HUES6 (cell line): ENCODE results near the gene MAPK8IP3.
A peak's percentile ranks its signal among the peaks of the same experiment; 100 is the strongest.

Experiments
- H3K27ac ChIP-seq: 2 replicates; pipeline ENCODE4 v1.7.0; 2013; ENCODE audit warnings: low read depth, mild to moderate bottlenecking, low read length, inconsistent platforms
- H3K27me3 ChIP-seq: 2 replicates; pipeline ENCODE4 v1.6.1; 2013; ENCODE audit warnings: low read length; ENCODE audit not compliant: control insufficient read depth, insufficient read depth
- H3K36me3 ChIP-seq: 2 replicates; pipeline ENCODE4 v1.6.1; 2013; ENCODE audit warnings: low read length; ENCODE audit not compliant: control insufficient read depth, insufficient read depth
- H3K4me1 ChIP-seq: 2 replicates; pipeline ENCODE4 v1.6.1; 2013; ENCODE audit warnings: low read length; ENCODE audit not compliant: control insufficient read depth, insufficient read depth
- H3K4me3 ChIP-seq: 2 replicates; pipeline ENCODE4 v1.5.1; 2013; ENCODE audit warnings: low read depth, low read length
- H3K9ac ChIP-seq: one replicate; pipeline ENCODE4 v1.6.1; 2013; ENCODE audit warnings: mild to moderate bottlenecking, low read length
- H3K9me3 ChIP-seq: 2 replicates; pipeline ENCODE4 v1.6.1; 2013; ENCODE audit warnings: low read depth, low read length; ENCODE audit not compliant: control insufficient read depth, insufficient read depth

Gene MAPK8IP3

GRCh38 chr16:1744338-1744840 is 38.4 kb downstream of the MAPK8IP3 start:
- Histone ChIP-seq H3K36me3 (peaks cover 37% of the 10 kb centered on the region), H3K9me3 (peaks cover 9% of the 10 kb centered on the region), H3K4me3 (no peak overlapping the region), H3K9ac (no peak overlapping the region), H3K27me3 (no peaks in the 10 kb centered on the region), H3K4me1 (no peaks in the 10 kb centered on the region), H3K27ac (no peak overlapping the region)

- peaks cover 39% of the 10 kb centered on the region for H3K36me3 ChIP-seq
- H3K27me3 ChIP-seq = no peaks in the 10 kb centered on the region
Observed at GRCh38 chr16:1745181-1745899, 39.3 kb downstream of the MAPK8IP3 start.

GRCh38 chr16:1745900-1746692 is 40.1 kb downstream of the MAPK8IP3 start:
- Histone ChIP-seq H3K4me1 (no peaks in the 10 kb centered on the region), H3K9me3 (no peaks in the 10 kb centered on the region), H3K27me3 (no peaks in the 10 kb centered on the region), H3K4me3 (no peak overlapping the region), H3K9ac (no peak overlapping the region), H3K36me3 (peaks cover 37% of the 10 kb centered on the region), H3K27ac (peak overlapping the region; percentile 75; the same call in 1 of the 2 replicates)

More at GRCh38 chr16:1745181-1745899, 39.3 kb downstream of the MAPK8IP3 start:
- Histone ChIP-seq H3K4me1 (no peaks in the 10 kb centered on the region), H3K27ac (no peak overlapping the region), H3K9ac (no peak overlapping the region), H3K9me3 (no peaks in the 10 kb centered on the region), H3K4me3 (no peak overlapping the region)

GRCh38 chr16:1746693-1747195 is 40.7 kb downstream of the MAPK8IP3 start:
- H3K27ac ChIP-seq = peak overlapping the region; percentile 75; the same call in 1 of the 2 replicates
- H3K4me1 ChIP-seq = no peaks in the 10 kb centered on the region
- no peaks in the 10 kb centered on the region for H3K9me3 ChIP-seq
- peaks cover 42% of the 10 kb centered on the region for H3K36me3 ChIP-seq
- H3K4me3 ChIP-seq = no peak overlapping the region
- H3K27me3 ChIP-seq = no peaks in the 10 kb centered on the region
- H3K9ac ChIP-seq = no peak overlapping the region

GRCh38 chr16:1747934-1748333 is 41.9 kb downstream of the MAPK8IP3 start:
- H3K36me3 ChIP-seq = peaks cover 52% of the 10 kb centered on the region

GRCh38 chr16:1749152-1750117 is 43.4 kb downstream of the MAPK8IP3 start:
- H3K4me1 ChIP-seq = no peaks in the 10 kb centered on the region
- peaks cover 50% of the 10 kb centered on the region for H3K36me3 ChIP-seq
- H3K4me3 ChIP-seq = no peak overlapping the region
- no peak overlapping the region for H3K27ac ChIP-seq
- no peaks in the 10 kb centered on the region for H3K27me3 ChIP-seq
- no peak overlapping the region for H3K9ac ChIP-seq
- H3K9me3 ChIP-seq = no peaks in the 10 kb centered on the region

More at GRCh38 chr16:1747934-1748333, 41.9 kb downstream of the MAPK8IP3 start:
- H3K27me3 ChIP-seq = no peaks in the 10 kb centered on the region
- no peak overlapping the region for H3K9ac ChIP-seq
- no peak overlapping the region for H3K4me3 ChIP-seq
- H3K4me1 ChIP-seq = no peaks in the 10 kb centered on the region
- H3K9me3 ChIP-seq = no peaks in the 10 kb centered on the region
- H3K27ac ChIP-seq = no peak overlapping the region

- Histone ChIP-seq H3K4me1 (no peaks in the 10 kb centered on the region), H3K9ac (no peak overlapping the region), H3K27ac (no peak overlapping the region), H3K36me3 (peaks cover 47% of the 10 kb centered on the region), H3K27me3 (no peaks in the 10 kb centered on the region), H3K4me3 (no peak overlapping the region), H3K9me3 (no peaks in the 10 kb centered on the region)
Observed at GRCh38 chr16:1751946-1752345, 46.0 kb downstream of the MAPK8IP3 start.

GRCh38 chr16:1752853-1753252 is 46.9 kb downstream of the MAPK8IP3 start:
- no peak overlapping the region for H3K27ac ChIP-seq
- H3K27me3 ChIP-seq = no peaks in the 10 kb centered on the region
- peaks cover 38% of the 10 kb centered on the region for H3K36me3 ChIP-seq
- H3K4me1 ChIP-seq = no peaks in the 10 kb centered on the region
- no peaks in the 10 kb centered on the region for H3K9me3 ChIP-seq
- no peak overlapping the region for H3K4me3 ChIP-seq
- H3K9ac ChIP-seq = no peak overlapping the region

- Histone ChIP-seq H3K9me3 (no peaks in the 10 kb centered on the region), H3K36me3 (peaks cover 26% of the 10 kb centered on the region), H3K4me3 (no peak overlapping the region), H3K9ac (no peak overlapping the region), H3K27me3 (no peaks in the 10 kb centered on the region), H3K27ac (no peak overlapping the region), H3K4me1 (no peaks in the 10 kb centered on the region)
Observed at GRCh38 chr16:1754204-1754603, 48.2 kb downstream of the MAPK8IP3 start.

GRCh38 chr16:1757714-1758461 is 51.9 kb downstream of the MAPK8IP3 start:
- Histone ChIP-seq H3K27me3 (no peaks in the 10 kb centered on the region), H3K27ac (no peak overlapping the region), H3K4me1 (no peaks in the 10 kb centered on the region), H3K9ac (no peak overlapping the region), H3K36me3 (peaks cover 29% of the 10 kb centered on the region), H3K9me3 (no peaks in the 10 kb centered on the region), H3K4me3 (no peak overlapping the region)
